NCI-H128 (cell line): Measurements from ENCODE around the gene PRR30.

Source experiments
- DNase-seq: peaks from one replicate; lab custom pipeline; 2025; ENCODE audit not compliant: unreplicated experiment; lab: John Stamatoyannopoulos, UW

Gene PRR30

GRCh38 chr2:27100036-27100435 lies 39.2 kb downstream of the PRR30 start:
- no peak for DNase-seq

- no peak for DNase-seq
Measured at GRCh38 chr2:27099334-27099955, 39.8 kb downstream of the PRR30 start.

- DNase-seq, result no peak
Measured at GRCh38 chr2:27097341-27097740, 41.9 kb downstream of the PRR30 start.

- DNase-seq, result no peak
Measured at GRCh38 chr2:27096748-27097297, 42.4 kb downstream of the PRR30 start.

- no peak for DNase-seq
Measured at GRCh38 chr2:27095745-27096651, 43.2 kb downstream of the PRR30 start.

GRCh38 chr2:27095427-27095744 lies 43.8 kb downstream of the PRR30 start:
- no peak for DNase-seq

- no peak for DNase-seq
Measured at GRCh38 chr2:27094353-27094984, 44.7 kb downstream of the PRR30 start.

- DNase-seq, result no peak
Measured at GRCh38 chr2:27093430-27094352, 45.5 kb downstream of the PRR30 start.

GRCh38 chr2:27092696-27093429 lies 46.3 kb downstream of the PRR30 start:
- no peak for DNase-seq

GRCh38 chr2:27091746-27092695 lies 47.2 kb downstream of the PRR30 start:
- DNase-seq, result no peak

- no peak for DNase-seq
Measured at GRCh38 chr2:27089111-27089954, 49.9 kb downstream of the PRR30 start.

GRCh38 chr2:27088634-27089033 lies 50.6 kb downstream of the PRR30 start:
- no peak for DNase-seq

GRCh38 chr2:27087823-27088410 lies 51.3 kb downstream of the PRR30 start:
- DNase-seq, result no peak
